ENCODE measurements around the gene ZBTB4.

ZBTB4 gene

GRCh38 chr17:7479213-7480088, at the start of gene ZBTB4:
ZBTB4 (minus strand) TSS chr17:7479631; CDS start chr17:7466801, 12,830 bp downstream.
- no peak for DNase-seq (ENCODE audit: extremely low read depth in 1 of 2, low read depth in 1 of 2)

- DNase-seq (ENCODE audit: extremely low read depth in 1 of 2, low read depth in 1 of 2), result no peak
These were observed 49.4 kb upstream of the ZBTB4 start for GRCh38 chr17:7528842-7529241.

- DNase-seq (ENCODE audit: extremely low read depth in 1 of 2, low read depth in 1 of 2), result peak in 1 of 2 donors; percentile 20
These were observed 43.6 kb upstream of the ZBTB4 start for GRCh38 chr17:7523033-7523432.

- DNase-seq (ENCODE audit: extremely low read depth in 1 of 2, low read depth in 1 of 2), result no peak
These were observed 36.6 kb upstream of the ZBTB4 start for GRCh38 chr17:7515911-7516610.

- DNase-seq (ENCODE audit: extremely low read depth in 1 of 2, low read depth in 1 of 2), result no peak
These were observed 34.5 kb upstream of the ZBTB4 start for GRCh38 chr17:7513850-7514419.

- DNase-seq (ENCODE audit: extremely low read depth in 1 of 2, low read depth in 1 of 2), result no peak
These were observed 33.6 kb upstream of the ZBTB4 start for GRCh38 chr17:7512824-7513540.

GRCh38 chr17:7512105-7512504, 32.7 kb upstream of the ZBTB4 start:
- DNase-seq (ENCODE audit: extremely low read depth in 1 of 2, low read depth in 1 of 2), result no peak

GRCh38 chr17:7511108-7511507, 31.7 kb upstream of the ZBTB4 start:
- no peak for DNase-seq (ENCODE audit: extremely low read depth in 1 of 2, low read depth in 1 of 2)

- no peak for DNase-seq (ENCODE audit: extremely low read depth in 1 of 2, low read depth in 1 of 2)
These were observed 30.5 kb upstream of the ZBTB4 start for GRCh38 chr17:7509937-7510336.

GRCh38 chr17:7508846-7509245, 29.4 kb upstream of the ZBTB4 start:
- no peak for DNase-seq (ENCODE audit: extremely low read depth in 1 of 2, low read depth in 1 of 2)

GRCh38 chr17:7508145-7508544, 28.7 kb upstream of the ZBTB4 start:
- no peak for DNase-seq (ENCODE audit: extremely low read depth in 1 of 2, low read depth in 1 of 2)

GRCh38 chr17:7503521-7503920, 24.1 kb upstream of the ZBTB4 start:
- no peak for DNase-seq (ENCODE audit: extremely low read depth in 1 of 2, low read depth in 1 of 2)

GRCh38 chr17:7502987-7503386, 23.6 kb upstream of the ZBTB4 start:
- DNase-seq (ENCODE audit: extremely low read depth in 1 of 2, low read depth in 1 of 2), result no peak

GRCh38 chr17:7502171-7502847, 22.9 kb upstream of the ZBTB4 start:
- no peak for DNase-seq (ENCODE audit: extremely low read depth in 1 of 2, low read depth in 1 of 2)

- DNase-seq (ENCODE audit: extremely low read depth in 1 of 2, low read depth in 1 of 2), result no peak
These were observed 22.3 kb upstream of the ZBTB4 start for GRCh38 chr17:7501729-7502128.

- no peak for DNase-seq (ENCODE audit: extremely low read depth in 1 of 2, low read depth in 1 of 2)
These were observed 19.7 kb upstream of the ZBTB4 start for GRCh38 chr17:7499161-7499560.

- DNase-seq (ENCODE audit: extremely low read depth in 1 of 2, low read depth in 1 of 2), result no peak
These were observed 18.2 kb upstream of the ZBTB4 start for GRCh38 chr17:7497636-7498035.

GRCh38 chr17:7497228-7497627, 17.8 kb upstream of the ZBTB4 start:
- no peak for DNase-seq (ENCODE audit: extremely low read depth in 1 of 2, low read depth in 1 of 2)

- no peak for DNase-seq (ENCODE audit: extremely low read depth in 1 of 2, low read depth in 1 of 2)
These were observed 17.2 kb upstream of the ZBTB4 start for GRCh38 chr17:7496470-7497183.

GRCh38 chr17:7495906-7496434, 16.5 kb upstream of the ZBTB4 start:
- DNase-seq (ENCODE audit: extremely low read depth in 1 of 2, low read depth in 1 of 2), result no peak
